D721Med (cell line): ENCODE measurements around the gene VLDLR.
"Not testable (repeated sequence)": the region's sequence is repeated elsewhere in the genome, so short reads cannot be mapped to it uniquely, and the experiment has no call there.

ENCODE experiments used
- DNase-seq: peaks from one replicate; pipeline ENCODE4 v3.0.0; 2011; ENCODE audit warnings: low spot score; ENCODE audit not compliant: insufficient read length
- FAIRE-seq: peaks from 2 replicates; lab custom pipeline; 2011; peaks lifted over from hg19 to GRCh38; lab: Jason Lieb, UNC
- TF ChIP-seq, protein P1 (sequence below): IDR thresholded peaks from 2 replicates; pipeline ENCODE4 v1.5.1; 2012; ENCODE audit warnings: mild to moderate bottlenecking, control low read depth; ENCODE audit not compliant: insufficient read depth; ENCODE audit errors: missing control alignments

The VLDLR gene

DNA sequence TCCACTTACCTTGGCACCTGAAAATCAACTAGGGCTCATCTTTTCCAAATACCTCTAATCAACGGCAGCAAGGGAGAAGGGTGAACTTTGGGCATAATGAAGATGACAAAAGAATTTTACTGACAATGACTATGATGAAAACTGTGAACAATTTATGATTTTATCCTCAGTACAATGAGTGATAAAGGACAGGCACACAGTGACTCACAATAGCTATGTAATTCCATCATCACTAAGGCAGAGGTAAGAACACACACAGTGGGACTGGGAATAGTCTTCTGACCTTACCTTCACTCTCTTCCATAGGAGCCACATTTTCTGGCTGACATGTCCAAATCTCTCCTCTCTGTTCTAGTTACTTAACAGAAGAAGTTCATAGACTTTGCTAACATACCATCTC is 69.6 kb downstream of the VLDLR start:
- FAIRE-seq (no peak), DNase-seq (no peak)
- TF ChIP-seq, protein P1, sequence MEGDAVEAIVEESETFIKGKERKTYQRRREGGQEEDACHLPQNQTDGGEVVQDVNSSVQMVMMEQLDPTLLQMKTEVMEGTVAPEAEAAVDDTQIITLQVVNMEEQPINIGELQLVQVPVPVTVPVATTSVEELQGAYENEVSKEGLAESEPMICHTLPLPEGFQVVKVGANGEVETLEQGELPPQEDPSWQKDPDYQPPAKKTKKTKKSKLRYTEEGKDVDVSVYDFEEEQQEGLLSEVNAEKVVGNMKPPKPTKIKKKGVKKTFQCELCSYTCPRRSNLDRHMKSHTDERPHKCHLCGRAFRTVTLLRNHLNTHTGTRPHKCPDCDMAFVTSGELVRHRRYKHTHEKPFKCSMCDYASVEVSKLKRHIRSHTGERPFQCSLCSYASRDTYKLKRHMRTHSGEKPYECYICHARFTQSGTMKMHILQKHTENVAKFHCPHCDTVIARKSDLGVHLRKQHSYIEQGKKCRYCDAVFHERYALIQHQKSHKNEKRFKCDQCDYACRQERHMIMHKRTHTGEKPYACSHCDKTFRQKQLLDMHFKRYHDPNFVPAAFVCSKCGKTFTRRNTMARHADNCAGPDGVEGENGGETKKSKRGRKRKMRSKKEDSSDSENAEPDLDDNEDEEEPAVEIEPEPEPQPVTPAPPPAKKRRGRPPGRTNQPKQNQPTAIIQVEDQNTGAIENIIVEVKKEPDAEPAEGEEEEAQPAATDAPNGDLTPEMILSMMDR: no peak

DNA sequence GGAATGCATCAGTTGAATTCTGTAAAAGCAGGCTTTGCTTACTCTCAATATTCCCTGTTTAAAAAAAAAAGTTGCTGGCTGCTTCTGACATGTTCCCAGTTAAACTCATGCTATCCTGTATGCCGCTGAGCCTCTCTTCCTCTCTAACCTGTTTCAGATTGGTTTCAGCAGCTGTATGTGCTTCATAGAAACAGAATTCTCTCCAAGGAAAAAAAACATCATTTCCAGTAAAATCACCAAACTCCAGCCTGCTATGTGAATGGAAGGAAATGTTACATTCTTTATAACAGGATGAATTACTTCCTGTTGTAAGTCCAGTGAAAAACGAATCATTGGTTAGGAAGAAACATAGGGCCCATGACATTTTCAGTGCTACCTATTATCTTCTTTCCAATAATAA is 70.0 kb downstream of the VLDLR start:
- FAIRE-seq (no peak), DNase-seq (no peak)
- TF ChIP-seq, protein P1: no peak

DNA sequence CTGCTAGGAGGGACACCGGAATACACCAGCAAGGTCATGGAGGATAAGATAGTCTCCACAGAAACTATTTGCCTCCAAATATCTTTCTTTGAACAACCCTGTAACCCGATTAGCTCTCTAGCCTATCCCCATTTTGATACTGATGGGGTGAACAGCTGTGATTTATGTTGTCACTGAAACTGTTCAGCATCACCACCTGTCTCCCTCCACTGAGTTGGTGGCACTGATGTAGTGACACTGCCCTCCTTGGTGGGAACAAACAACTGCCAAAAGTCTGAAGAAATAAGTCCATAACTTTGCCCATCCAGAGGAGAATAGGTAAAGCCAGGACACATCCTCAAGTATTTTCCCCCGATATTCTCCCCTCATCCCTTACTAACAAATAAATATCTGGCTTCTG is 71.5 kb downstream of the VLDLR start:
- no peak for DNase-seq
- TF ChIP-seq, protein P1: no peak

DNA sequence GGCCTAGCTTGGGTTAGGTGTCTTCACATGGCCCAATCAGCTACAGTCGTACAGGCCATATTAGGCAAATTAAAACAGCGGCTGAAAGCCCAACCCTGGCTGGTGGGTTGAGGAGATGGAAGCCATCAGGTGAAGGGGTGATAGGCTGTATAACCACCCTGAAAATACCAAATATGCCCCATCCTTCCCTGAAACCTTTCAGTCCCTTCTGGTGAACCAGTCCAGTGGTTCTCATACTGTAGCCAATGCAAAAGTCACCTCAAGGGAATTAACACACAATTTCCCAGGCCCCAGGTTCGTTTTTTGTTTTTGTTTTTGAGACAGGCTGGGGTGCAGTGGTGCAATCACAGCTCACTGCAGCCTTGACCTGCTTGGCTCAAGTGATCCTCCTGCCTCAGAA is 75.9 kb downstream of the VLDLR start:
- no peak for DNase-seq
- TF ChIP-seq, protein P1: no peak
- FAIRE-seq: no peak

More for the DNA sequence above, 71.5 kb downstream of the VLDLR start:
- no peak for FAIRE-seq

DNA sequence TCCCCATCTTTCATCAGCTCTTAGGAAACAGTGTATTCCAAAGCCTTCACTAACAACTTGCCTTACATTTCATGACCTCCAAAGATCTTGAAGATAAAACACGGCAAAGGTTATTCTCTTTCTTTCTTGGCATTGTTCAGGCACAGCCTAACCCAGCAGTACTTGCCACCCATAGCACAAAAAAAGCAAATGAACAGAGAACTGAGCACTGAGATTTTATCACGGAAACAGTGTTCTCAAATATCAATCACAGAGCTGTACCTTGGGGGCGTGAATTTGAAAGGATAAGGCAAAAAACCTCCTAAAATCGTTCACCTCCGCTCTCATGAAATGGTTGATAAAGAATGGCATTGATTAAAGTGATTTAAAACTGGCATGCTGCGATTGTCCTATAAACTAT is 78.8 kb downstream of the VLDLR start:
- DNase-seq: no peak
- FAIRE-seq: no peak
- TF ChIP-seq, protein P1: no peak

DNA sequence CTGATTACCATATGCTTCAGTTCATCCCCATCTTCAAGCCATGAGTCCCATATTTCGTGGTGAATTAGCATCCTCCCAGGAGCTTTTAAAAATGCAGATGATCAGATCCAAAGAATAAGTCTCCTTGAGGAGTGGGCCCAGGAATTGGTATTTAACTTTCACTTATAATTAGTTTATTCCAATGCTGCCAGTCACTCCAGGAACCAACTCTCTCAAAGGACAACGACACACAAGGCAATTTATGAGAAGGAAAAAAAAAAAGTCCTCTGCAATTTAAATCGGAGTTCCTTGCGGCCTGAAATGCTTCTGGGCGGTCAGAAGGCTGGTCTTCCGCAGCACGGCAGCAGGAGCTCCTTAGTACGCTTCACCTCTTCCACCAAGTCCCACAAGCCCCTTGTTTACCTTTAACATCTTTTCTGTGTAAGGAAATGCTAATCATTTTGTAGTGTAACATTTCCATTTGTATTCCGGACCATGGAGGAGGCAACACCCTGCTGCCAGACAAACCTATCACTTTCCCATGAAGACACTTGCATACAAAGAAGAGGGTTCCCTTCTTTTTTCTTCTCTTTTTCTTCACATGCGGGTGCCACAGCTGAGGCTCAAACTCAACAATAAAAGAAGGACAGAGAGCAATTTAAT is 79.4 kb downstream of the VLDLR start:
- no peak for FAIRE-seq
- TF ChIP-seq, protein P1: no peak
- DNase-seq: no peak

DNA sequence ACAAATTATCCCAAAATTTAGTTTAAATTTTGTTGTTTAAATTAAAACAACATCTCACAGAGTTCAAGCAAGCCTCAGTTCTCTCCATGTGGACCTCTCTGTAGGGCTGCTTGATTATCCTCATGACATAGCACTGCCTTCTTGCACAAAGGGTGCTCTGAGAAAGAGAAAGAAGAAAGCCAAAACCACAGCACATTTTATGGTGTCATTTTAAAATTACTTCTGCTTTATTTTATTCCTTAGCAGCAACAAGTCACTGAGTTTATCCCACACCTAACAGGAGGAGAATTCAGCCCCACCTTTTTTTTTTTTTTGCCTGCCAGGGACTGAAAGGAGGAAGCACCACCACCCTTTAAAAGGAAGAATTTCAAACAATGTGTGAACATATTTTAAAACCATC is 82.9 kb downstream of the VLDLR start:
- DNase-seq (no peak), FAIRE-seq (no peak)
- TF ChIP-seq, protein P1: no peak

DNA sequence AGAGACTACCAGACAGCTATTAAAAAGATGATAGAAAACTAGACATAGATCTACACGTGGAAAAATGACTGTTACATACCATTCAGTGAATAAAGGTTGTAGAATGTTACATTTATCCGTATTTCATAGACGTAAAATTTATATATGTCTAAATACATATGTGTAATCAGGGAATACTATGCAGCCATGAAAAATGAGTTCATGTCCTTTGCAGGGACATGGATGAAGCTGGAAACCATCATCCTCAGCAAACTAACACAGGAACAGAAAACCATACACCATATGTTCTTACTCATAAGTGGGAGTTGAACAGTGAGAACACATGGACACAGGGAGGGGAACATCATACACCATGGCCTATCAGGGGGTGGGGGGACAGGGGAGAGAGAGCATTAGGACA is 85.7 kb downstream of the VLDLR start:
- FAIRE-seq: not testable (repeated sequence)

More for the DNA sequence above, 85.7 kb downstream of the VLDLR start:
- not testable (repeated sequence) for DNase-seq
